ENCODE measurements around the gene NCR2.

DNA sequence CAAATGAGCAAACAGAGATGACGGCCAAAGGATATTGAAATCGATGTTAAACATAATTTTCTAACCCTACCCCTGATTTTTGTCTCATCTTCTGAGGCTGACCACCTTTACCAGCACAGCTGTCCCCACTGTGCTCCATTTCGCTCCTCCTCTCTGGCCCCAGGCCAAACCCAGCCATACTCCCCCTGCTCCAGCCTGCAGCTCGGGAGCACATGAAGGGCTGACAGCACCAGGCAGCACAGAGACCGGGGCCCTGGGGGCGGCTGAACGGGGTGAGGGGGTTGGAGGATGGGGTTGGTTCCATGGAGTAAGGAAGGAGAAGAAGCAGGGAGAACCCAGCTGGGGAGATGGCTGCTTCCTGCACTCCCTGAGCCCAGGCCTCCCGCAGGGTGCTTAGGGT, 3.2 kb upstream of the NCR2 start:
- no peak for TF ChIP-seq ARNT (IDR thresholded peaks at IDR 0.05)
- no peak for TF ChIP-seq SP1 (IDR thresholded peaks at IDR 0.05)
- TF ChIP-seq FOXK2 (IDR thresholded peaks at IDR 0.05): no peak
- no peak for TF ChIP-seq HDGF (IDR thresholded peaks at IDR 0.05; ENCODE audit: borderline replicate concordance)
- TF ChIP-seq ELF4 (IDR thresholded peaks at IDR 0.05): no peak
- no peak for TF ChIP-seq ZNF384 (IDR thresholded peaks at IDR 0.05)
